Endothelial cell of umbilical vein (primary cell): ENCODE measurements around the gene TMEM169.

Source experiments
- POLR2A ChIP-seq: IDR thresholded peaks from 2 replicates; pipeline ENCODE4 v1.6.1; 2012; ENCODE audit warnings: low read depth, mild to moderate bottlenecking, control low read depth, low read length
- POLR2AphosphoS5 ChIP-seq: IDR thresholded peaks from 2 replicates; pipeline ENCODE4 v1.6.1; 2012; ENCODE audit warnings: low read depth, mild to moderate bottlenecking, control low read depth, low read length, moderate library complexity; ENCODE audit not compliant: insufficient read depth
- TF ChIP-seq, protein P1 (sequence below), 2 donors: IDR thresholded peaks; 1 replicate in 1 of 2; 2 replicates in 1 of 2; pipeline ENCODE4 v1.5.1; 2011; ENCODE audit warnings: low read length in 2 of 2, mild to moderate bottlenecking in 2 of 2, moderate library complexity in 2 of 2, control low read depth in 1 of 2, inconsistent platforms in 1 of 2, low read depth in 1 of 2; ENCODE audit not compliant: insufficient read depth in 1 of 2; ENCODE audit errors: extremely low read depth in 1 of 2

DNA sequence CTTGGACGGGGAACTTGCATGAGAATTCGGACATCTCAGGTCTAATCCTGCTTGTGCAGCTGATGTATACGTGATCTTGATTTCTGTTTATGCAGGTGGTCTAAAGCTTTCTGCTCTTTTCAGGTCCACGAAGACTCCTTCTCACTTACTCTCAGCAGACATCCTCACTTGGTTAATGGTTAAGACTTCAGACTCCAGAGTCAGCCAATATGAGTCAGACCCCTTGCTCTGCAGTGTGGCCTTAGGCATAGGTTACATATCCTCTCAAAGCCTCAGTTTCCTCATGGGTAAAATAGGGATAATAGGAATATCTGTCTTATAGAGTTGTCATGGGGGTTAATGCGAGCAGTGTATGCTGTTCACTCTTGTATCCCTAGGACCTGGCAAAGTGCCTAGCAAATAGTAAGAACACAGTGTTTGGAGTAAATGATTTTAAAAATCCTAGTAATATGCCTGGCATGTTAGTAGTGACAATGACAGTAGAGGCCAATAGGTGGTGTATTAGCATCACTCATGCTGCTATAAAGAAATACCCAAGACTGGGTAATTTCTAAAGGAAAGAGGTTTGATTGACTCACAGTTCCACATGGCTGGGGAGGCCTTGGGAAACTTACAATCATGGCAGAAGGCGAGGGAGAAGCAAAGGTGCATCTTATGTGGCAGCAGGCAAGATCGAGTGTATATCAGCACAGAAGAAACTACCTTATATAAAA lies 69.8 kb downstream of the TMEM169 start:
- TF ChIP-seq, protein P1, sequence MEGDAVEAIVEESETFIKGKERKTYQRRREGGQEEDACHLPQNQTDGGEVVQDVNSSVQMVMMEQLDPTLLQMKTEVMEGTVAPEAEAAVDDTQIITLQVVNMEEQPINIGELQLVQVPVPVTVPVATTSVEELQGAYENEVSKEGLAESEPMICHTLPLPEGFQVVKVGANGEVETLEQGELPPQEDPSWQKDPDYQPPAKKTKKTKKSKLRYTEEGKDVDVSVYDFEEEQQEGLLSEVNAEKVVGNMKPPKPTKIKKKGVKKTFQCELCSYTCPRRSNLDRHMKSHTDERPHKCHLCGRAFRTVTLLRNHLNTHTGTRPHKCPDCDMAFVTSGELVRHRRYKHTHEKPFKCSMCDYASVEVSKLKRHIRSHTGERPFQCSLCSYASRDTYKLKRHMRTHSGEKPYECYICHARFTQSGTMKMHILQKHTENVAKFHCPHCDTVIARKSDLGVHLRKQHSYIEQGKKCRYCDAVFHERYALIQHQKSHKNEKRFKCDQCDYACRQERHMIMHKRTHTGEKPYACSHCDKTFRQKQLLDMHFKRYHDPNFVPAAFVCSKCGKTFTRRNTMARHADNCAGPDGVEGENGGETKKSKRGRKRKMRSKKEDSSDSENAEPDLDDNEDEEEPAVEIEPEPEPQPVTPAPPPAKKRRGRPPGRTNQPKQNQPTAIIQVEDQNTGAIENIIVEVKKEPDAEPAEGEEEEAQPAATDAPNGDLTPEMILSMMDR (IDR thresholded peaks at IDR 0.05; ENCODE audit: extremely low read depth in 1 of 2, insufficient read depth in 1 of 2, low read depth in 1 of 2, low read length in 2 of 2), result no peak
- TF ChIP-seq POLR2AphosphoS5 (no peak), POLR2A (no peak)
